Activated CD4-positive, alpha-beta T cell treated with anti-CD3 and anti-CD28 coated beads, Interleukin-2, amount 10 ng/mL, durations not matched to agents 7 days and 5 days (primary cell): ENCODE results near the gene GAB3. TPM values are rescaled to one million over a fixed set of nuclear protein-coding genes. Genes with fewer than 3 reads are reported as not detected.
A peak's percentile ranks its signal among the peaks of the same experiment; 100 is the strongest.

Source experiments
- CTCF ChIA-PET: fragments of 350-600 bp; sonication (Branson Sonifier 250); formaldehyde crosslinking; loops from one replicate; lab custom pipeline; 2021; ENCODE audit warnings: antibody characterized with exemption; lab: Charles Lee
- POLR2A ChIA-PET: fragments of 350-600 bp; sonication (Branson Sonifier 250); formaldehyde crosslinking; loops from one replicate; lab custom pipeline; 2021; ENCODE audit warnings: antibody characterized with exemption; lab: Charles Lee
- DNase-seq: peaks from one replicate; pipeline ENCODE4 v3.0.0-alpha.2; 2020
- H3K27ac Mint-ChIP-seq: one replicate; pipeline ENCODE4 v1.8.0; 2021; ENCODE audit warnings: mild to moderate bottlenecking, moderate library complexity, mixed read lengths
- H3K27me3 Mint-ChIP-seq: one replicate; pipeline ENCODE4 v1.8.0; 2021; ENCODE audit warnings: mixed read lengths
- H3K36me3 Mint-ChIP-seq: one replicate; pipeline ENCODE4 v1.8.0; 2021; ENCODE audit warnings: low read depth, mixed read lengths
- H3K4me1 Mint-ChIP-seq: one replicate; pipeline ENCODE4 v1.8.0; 2021; ENCODE audit warnings: mixed read lengths
- H3K4me3 Mint-ChIP-seq: one replicate; pipeline ENCODE4 v1.8.0; 2021; ENCODE audit warnings: mild to moderate bottlenecking, moderate library complexity, mixed read lengths
- H3K9me3 Mint-ChIP-seq: one replicate; pipeline ENCODE4 v1.8.0; 2021; ENCODE audit warnings: mixed read lengths
- total RNA-seq, 2 experiments: library from RNA; stranded (reverse); gene quantifications; one replicate each; pipeline ENCODE4 v1.2.3, GENCODE V29; 2021

GAB3 gene
- total RNA-seq, 2 experiments from 2014 or later = 4.5 to 5.5 TPM

- POLR2A ChIA-PET = no interaction called here
- peaks cover 58% of the 10 kb centered on the region for H3K4me1 Mint-ChIP-seq
Measured at GRCh38 chrX:154739952-154740465, 10.9 kb downstream of the GAB3 start.

GRCh38 chrX:154738011-154738738 is 12.7 kb downstream of the GAB3 start:
- Mint-ChIP-seq H3K4me3 (no peak overlapping the region), H3K36me3 (peaks cover 8% of the 10 kb centered on the region), H3K9me3 (peaks cover 2% of the 10 kb centered on the region), H3K27me3 (no peaks in the 10 kb centered on the region), H3K4me1 (peaks cover 72% of the 10 kb centered on the region), H3K27ac (peak overlapping the region; percentile 70)
- no peak for DNase-seq
- POLR2A ChIA-PET = no interaction called here
- CTCF ChIA-PET = interaction anchor here (2.2 kb wide), 1 partner anchor 11 kb away, joined by 14 read pairs; no protein-coding TSS in a partner anchor

More at GRCh38 chrX:154739952-154740465, 10.9 kb downstream of the GAB3 start:
- DNase-seq = no peak
- CTCF ChIA-PET = interaction anchor here (0.7 to 1.5 kb wide), 2 partner anchors 9 to 11 kb away, joined by 3 to 6 read pairs; partner anchors contain the start of gene GAB3
- H3K27me3 Mint-ChIP-seq = no peaks in the 10 kb centered on the region
- no peak overlapping the region for H3K27ac Mint-ChIP-seq
- no peak overlapping the region for H3K4me3 Mint-ChIP-seq
- H3K36me3 Mint-ChIP-seq = peaks cover 13% of the 10 kb centered on the region
- peaks cover 2% of the 10 kb centered on the region for H3K9me3 Mint-ChIP-seq

GRCh38 chrX:154737136-154737535 is 13.7 kb downstream of the GAB3 start:
- no peak for DNase-seq
- Mint-ChIP-seq H3K4me3 (no peak overlapping the region), H3K27me3 (no peaks in the 10 kb centered on the region), H3K4me1 (peaks cover 82% of the 10 kb centered on the region), H3K9me3 (peaks cover 2% of the 10 kb centered on the region), H3K36me3 (peaks cover 5% of the 10 kb centered on the region), H3K27ac (peak overlapping the region; percentile 20)
- CTCF ChIA-PET = interaction anchor here (1.4 to 2.2 kb wide), 2 partner anchors 11 to 12 kb away, joined by 3 to 14 read pairs; no protein-coding TSS in a partner anchor
- POLR2A ChIA-PET = no interaction called here

GRCh38 chrX:154735695-154736393 is 15.0 kb downstream of the GAB3 start:
- CTCF ChIA-PET = interaction anchor here (0.6 to 1.4 kb wide), 2 partner anchors 10 to 98 kb away, joined by 3 read pairs; partner anchors contain the start of gene SMIM9

GRCh38 chrX:154734061-154734781 is 16.7 kb downstream of the GAB3 start:
- Mint-ChIP-seq H3K4me3 (peak overlapping the region; percentile 65), H3K36me3 (peaks cover 6% of the 10 kb centered on the region), H3K27me3 (no peaks in the 10 kb centered on the region), H3K4me1 (peaks cover 96% of the 10 kb centered on the region), H3K9me3 (peaks cover 2% of the 10 kb centered on the region), H3K27ac (peak overlapping the region; percentile 95)
- POLR2A ChIA-PET = no interaction called here
- peak; percentile 43 for DNase-seq
- CTCF ChIA-PET = interaction anchor here (1.2 kb wide), 1 partner anchor 15 kb away, joined by 7 read pairs; no protein-coding TSS in a partner anchor

More at GRCh38 chrX:154735695-154736393, 15.0 kb downstream of the GAB3 start:
- Mint-ChIP-seq H3K9me3 (peaks cover 2% of the 10 kb centered on the region), H3K4me3 (no peak overlapping the region), H3K27ac (peak overlapping the region; percentile 95), H3K27me3 (no peaks in the 10 kb centered on the region), H3K36me3 (peaks cover 5% of the 10 kb centered on the region), H3K4me1 (peaks cover 94% of the 10 kb centered on the region)
- POLR2A ChIA-PET = no interaction called here
- no peak for DNase-seq

GRCh38 chrX:154733066-154733425 is 17.8 kb downstream of the GAB3 start:
- DNase-seq = no peak
- Mint-ChIP-seq H3K27ac (peak overlapping the region; percentile 95), H3K36me3 (peaks cover 6% of the 10 kb centered on the region), H3K9me3 (peaks cover 2% of the 10 kb centered on the region), H3K4me1 (peaks cover 97% of the 10 kb centered on the region), H3K4me3 (peak overlapping the region; percentile 59), H3K27me3 (no peaks in the 10 kb centered on the region)
- ChIA-PET CTCF (interaction anchor here (1.0 to 1.5 kb wide), 2 partner anchors 20 to 37 kb away, joined by 3 read pairs; no protein-coding TSS in a partner anchor), POLR2A (no interaction called here)

GRCh38 chrX:154732421-154733065 is 18.3 kb downstream of the GAB3 start:
- H3K4me3 Mint-ChIP-seq = peak overlapping the region; percentile 59
- H3K4me1 Mint-ChIP-seq = peaks cover 94% of the 10 kb centered on the region
- no peak for DNase-seq
- H3K27ac Mint-ChIP-seq = peak overlapping the region; percentile 95
- peaks cover 6% of the 10 kb centered on the region for H3K36me3 Mint-ChIP-seq
- peaks cover 2% of the 10 kb centered on the region for H3K9me3 Mint-ChIP-seq
- no peaks in the 10 kb centered on the region for H3K27me3 Mint-ChIP-seq
- ChIA-PET CTCF (interaction anchor here (1.0 to 3.4 kb wide), 5 partner anchors 15 to 36 kb away, joined by 3 to 12 read pairs (median 3); no protein-coding TSS in a partner anchor), POLR2A (no interaction called here)

- ChIA-PET POLR2A (no interaction called here), CTCF (interaction anchor here (1.0 to 3.4 kb wide), 5 partner anchors 14 to 36 kb away, joined by 3 to 12 read pairs (median 3); no protein-coding TSS in a partner anchor)
- Mint-ChIP-seq H3K4me3 (no peak overlapping the region), H3K9me3 (no peaks in the 10 kb centered on the region), H3K27ac (peak overlapping the region; percentile 48), H3K4me1 (peaks cover 94% of the 10 kb centered on the region), H3K27me3 (no peaks in the 10 kb centered on the region), H3K36me3 (peaks cover 5% of the 10 kb centered on the region)
- no peak for DNase-seq
Measured at GRCh38 chrX:154731881-154732280, 19.0 kb downstream of the GAB3 start.

- Mint-ChIP-seq H3K27ac (peak overlapping the region; percentile 26), H3K9me3 (no peaks in the 10 kb centered on the region), H3K4me3 (no peak overlapping the region), H3K4me1 (peaks cover 94% of the 10 kb centered on the region), H3K36me3 (peaks cover 5% of the 10 kb centered on the region), H3K27me3 (no peaks in the 10 kb centered on the region)
- ChIA-PET POLR2A (no interaction called here), CTCF (interaction anchor here (1.8 to 3.4 kb wide), 2 partner anchors 13 to 17 kb away, joined by 3 to 12 read pairs; no protein-coding TSS in a partner anchor)
- no peak for DNase-seq
Measured at GRCh38 chrX:154731184-154731583, 19.7 kb downstream of the GAB3 start.

GRCh38 chrX:154730253-154730891 is 20.5 kb downstream of the GAB3 start:
- CTCF ChIA-PET = interaction anchor here (1.8 to 3.4 kb wide), 2 partner anchors 13 to 18 kb away, joined by 3 to 12 read pairs; no protein-coding TSS in a partner anchor
- POLR2A ChIA-PET = no interaction called here

GRCh38 chrX:154729439-154729838 is 21.4 kb downstream of the GAB3 start:
- Mint-ChIP-seq H3K9me3 (no peaks in the 10 kb centered on the region), H3K4me3 (no peak overlapping the region), H3K4me1 (peaks cover 94% of the 10 kb centered on the region), H3K27me3 (no peaks in the 10 kb centered on the region), H3K27ac (no peak overlapping the region), H3K36me3 (peaks cover 8% of the 10 kb centered on the region)
- no peak for DNase-seq
- ChIA-PET CTCF (interaction anchor here (1.8 to 3.4 kb wide), 2 partner anchors 12 to 19 kb away, joined by 3 to 12 read pairs; no protein-coding TSS in a partner anchor), POLR2A (no interaction called here)

More at GRCh38 chrX:154730253-154730891, 20.5 kb downstream of the GAB3 start:
- H3K36me3 Mint-ChIP-seq = peaks cover 8% of the 10 kb centered on the region
- H3K4me3 Mint-ChIP-seq = no peak overlapping the region
- H3K9me3 Mint-ChIP-seq = no peaks in the 10 kb centered on the region
- H3K27ac Mint-ChIP-seq = no peak overlapping the region
- DNase-seq = no peak
- H3K4me1 Mint-ChIP-seq = peaks cover 94% of the 10 kb centered on the region
- H3K27me3 Mint-ChIP-seq = no peaks in the 10 kb centered on the region
